IMR-90 (cell line): ENCODE results near the gene ZNF512B. TPM values are rescaled to one million over a fixed set of nuclear protein-coding genes. Genes with fewer than 3 reads are reported as not detected.

ENCODE experiments used
- ATAC-seq: fragments of 200-7000 bp; cut with Tn5 transposase; 2 replicates; pipeline ENCODE4 v1.9.1; 2020; ENCODE audit warnings: low read depth, mild to moderate bottlenecking, moderate library complexity
- BruUV-seq: library from RNA; stranded (reverse); fragments of 400-500 nt; replicated peaks from 2 replicates; lab custom pipeline; 2021; lab: Mats Ljungman, UMichigan
- CTCF ChIA-PET: fragments of 300-600 bp; formaldehyde crosslinking; extraction: SDS; loops from one replicate; lab custom pipeline; 2021; ENCODE audit warnings: antibody characterized with exemption; lab: Yijun Ruan, JAX
- POLR2A ChIA-PET: fragments of 300-600 bp; sonication (Branson Sonifier 250); formaldehyde crosslinking; loops from one replicate; lab custom pipeline; 2022; ENCODE audit warnings: antibody characterized with exemption; ENCODE audit not compliant: unreplicated experiment; lab: Charles Lee
- DNase-seq: peaks from one replicate; pipeline ENCODE4 v3.0.0; 2013
- H2AFZ ChIP-seq: replicated peaks from 2 replicates; pipeline ENCODE3; 2013; ENCODE audit warnings: low read length, mild to moderate bottlenecking; ENCODE audit not compliant: poor library complexity
- H2AK5ac ChIP-seq: 2 replicates; pipeline ENCODE4 v1.6.1; 2013; ENCODE audit warnings: low read depth, low read length, inconsistent platforms
- H2AK9ac ChIP-seq: replicated peaks from 2 replicates; pipeline ENCODE3; 2013; ENCODE audit warnings: mild to moderate bottlenecking, low read depth, low read length, moderate library complexity; ENCODE audit not compliant: poor library complexity
- H2BK120ac ChIP-seq: 2 replicates; pipeline ENCODE4 v1.6.1; 2013; ENCODE audit warnings: low read depth, low read length, inconsistent platforms
- H2BK15ac ChIP-seq: 3 replicates; pipeline ENCODE4 v1.6.1; 2013; ENCODE audit warnings: low read depth, low read length, inconsistent platforms
- H2BK20ac ChIP-seq: 2 replicates; pipeline ENCODE4 v1.6.1; 2013; ENCODE audit warnings: low read depth, mild to moderate bottlenecking, inconsistent platforms, low read length, moderate library complexity
- H2BK5ac ChIP-seq: 2 replicates; pipeline ENCODE4 v1.6.1; 2013; ENCODE audit warnings: mild to moderate bottlenecking, low read depth, low read length, inconsistent platforms; ENCODE audit not compliant: poor library complexity, severe bottlenecking
- H3K14ac ChIP-seq: replicated peaks from 2 replicates; pipeline ENCODE4 v1.6.1; 2013; ENCODE audit warnings: low read depth, low read length, inconsistent platforms
- H3K18ac ChIP-seq: 2 replicates; pipeline ENCODE4 v1.6.1; 2013; ENCODE audit warnings: low read depth, low read length, control low read depth
- H3K23ac ChIP-seq: 2 replicates; pipeline ENCODE4 v1.6.1; 2013; ENCODE audit warnings: low read depth, low read length, inconsistent platforms
- H3K27ac ChIP-seq: 2 replicates; pipeline ENCODE4 v1.5.1; 2013; ENCODE audit warnings: mild to moderate bottlenecking, control low read depth, low read length; ENCODE audit not compliant: insufficient read depth
- H3K27me3 ChIP-seq: 2 replicates; pipeline ENCODE4 v1.6.1; 2013; ENCODE audit warnings: low read length; ENCODE audit not compliant: control insufficient read depth, insufficient read depth
- H3K36me3 ChIP-seq: 2 replicates; pipeline ENCODE4 v1.6.1; 2013; ENCODE audit warnings: low read length, mixed read lengths; ENCODE audit not compliant: control insufficient read depth, insufficient read depth
- H3K4ac ChIP-seq: 2 replicates; pipeline ENCODE4 v1.6.1; 2013; ENCODE audit warnings: low read depth, low read length, inconsistent platforms
- H3K4me1 ChIP-seq: 2 replicates; pipeline ENCODE4 v1.6.1; 2013; ENCODE audit warnings: low read length, mixed read lengths; ENCODE audit not compliant: control insufficient read depth, insufficient read depth
- H3K4me2 ChIP-seq: 2 replicates; pipeline ENCODE4 v1.6.1; 2013; ENCODE audit warnings: low read depth, mild to moderate bottlenecking, control low read depth, low read length, moderate library complexity
- H3K4me3 ChIP-seq: 2 replicates; pipeline ENCODE4 v1.5.1; 2013; ENCODE audit warnings: low read depth, mild to moderate bottlenecking, control low read depth, low read length, moderate library complexity; ENCODE audit not compliant: insufficient read depth
- H3K56ac ChIP-seq: 2 replicates; pipeline ENCODE4 v1.6.1; 2013; ENCODE audit warnings: low read length, inconsistent platforms; ENCODE audit not compliant: insufficient read depth; ENCODE audit errors: extremely low read depth
- H3K79me1 ChIP-seq, 2 experiments: 2 replicates each; pipeline ENCODE4 v1.6.1; 2013; ENCODE audit warnings: low read length in 2 of 2, inconsistent platforms in 1 of 2, low read depth in 1 of 2
- H3K9ac ChIP-seq: 2 replicates; pipeline ENCODE4 v1.6.1; 2013; ENCODE audit warnings: low read depth, low read length, control low read depth
- H3K9me1 ChIP-seq: 2 replicates; pipeline ENCODE4 v1.6.1; 2013; ENCODE audit warnings: low read length, inconsistent platforms; ENCODE audit not compliant: insufficient read depth
- H3K9me3 ChIP-seq: 2 replicates; pipeline ENCODE4 v1.6.1; 2013; ENCODE audit warnings: low read length; ENCODE audit not compliant: control insufficient read depth, insufficient read depth
- H4K20me1 ChIP-seq: 2 replicates; pipeline ENCODE4 v1.6.1; 2013; ENCODE audit warnings: low read length, inconsistent platforms; ENCODE audit not compliant: insufficient read depth
- H4K5ac ChIP-seq: 2 replicates; pipeline ENCODE4 v1.6.1; 2013; ENCODE audit warnings: mild to moderate bottlenecking, low read depth, low read length, control low read depth
- H4K8ac ChIP-seq, 2 experiments: 2 replicates each; pipeline ENCODE4 v1.6.1; 2013; ENCODE audit warnings: low read depth in 2 of 2, low read length in 2 of 2, control low read depth in 1 of 2, inconsistent platforms in 1 of 2
- H4K91ac ChIP-seq: 2 replicates; pipeline ENCODE4 v1.6.1; 2013; ENCODE audit warnings: low read depth, low read length, inconsistent platforms; ENCODE audit not compliant: insufficient read depth
- MXI1 ChIP-seq: IDR thresholded peaks from 2 replicates; pipeline ENCODE4 v1.6.1; 2012; ENCODE audit warnings: low read depth, mild to moderate bottlenecking, low read length, moderate library complexity, borderline replicate concordance
- POLR2A ChIP-seq: IDR thresholded peaks from 2 replicates; pipeline ENCODE4 v1.6.1; 2012; ENCODE audit warnings: mild to moderate bottlenecking, low read depth, low read length
- USF2 ChIP-seq: fragments of 150-350 bp; IDR thresholded peaks from 2 replicates; pipeline ENCODE4 v1.6.1; 2017; ENCODE audit warnings: mild to moderate bottlenecking, antibody characterized with exemption, low read length, low read depth
- WGBS, 2 experiments: methylation state at CpG; one replicate each; pipeline versions ENCODE4 v1.1.5 to v1.1.7; 2013; ENCODE audit warnings: missing lambda C conversion rate in 2 of 2; ENCODE audit not compliant: insufficient read length in 1 of 2; ENCODE audit errors: extremely low coverage in 2 of 2; 5-methylcytosine and 5-hydroxymethylcytosine counted together
- dilution Hi-C: fragments of 300-500 bp; cut with HindIII; formaldehyde crosslinking; loops from one replicate; pipeline ENCODE4 v1.14.3; 2018; ENCODE audit warnings: low sequenced_read_pairs; ENCODE audit not compliant: unreplicated experiment
- in situ Hi-C: fragments of 300-500 bp; cut with MboI; formaldehyde crosslinking; loops from 3 replicates; pipeline ENCODE4 v1.14.3; 2019; ENCODE audit warnings: low sequenced_read_pairs, inconsistent platforms, mixed read lengths
- intact Hi-C: fragments of 100-400 bp; cut with micrococcal nuclease; formaldehyde crosslinking; loops from 2 replicates; pipeline ENCODE4 v1.10.0; 2022
- polyA plus RNA-seq, 3 experiments: library from polyadenylated mRNA; depleted of rRNA; stranded (reverse); fragments of >200 nt; gene quantifications; 2 replicates each; pipeline ENCODE4 v1.2.3, GENCODE V29; 2012; ENCODE audit warnings: low replicate concordance in 1 of 3
- total RNA-seq: library from RNA; depleted of rRNA; stranded (reverse); fragments of >200 nt; gene quantifications from 2 replicates; pipeline ENCODE4 v1.2.3, GENCODE V29; 2012

ZNF512B gene
- total and polyA plus RNA-seq, 2 of the 4 experiments (the other 2 are of a cell fraction), result 6.5 to 15.6 TPM

GRCh38 chr20:63978319-63979228 lies 8.8 kb upstream of the ZNF512B start:
- Histone ChIP-seq H3K4me1 (peaks cover 39% of the 10 kb centered on the region), H3K27me3 (no peaks in the 10 kb centered on the region), H4K20me1 (0 out of 2 replicates have a peak, but pooled peaks cover 6% of the 10 kb centered on the region), H3K18ac (no peak overlapping the region), H3K4me3 (peak overlapping the region; percentile 30), H3K4ac (peak overlapping the region; percentile 7; the same call in 1 of the 2 replicates), H2AK9ac (peak overlapping the region; percentile 84), H3K23ac (peak overlapping the region; percentile 17; the same call in 1 of the 2 replicates), H3K9me3 (no peaks in the 10 kb centered on the region), H3K79me1 (peaks cover 17 to 29% of the 10 kb centered on the region in 2 experiments), H3K36me3 (peaks cover 3% of the 10 kb centered on the region), H2AK5ac (peak overlapping the region; percentile 29; the same call in 1 of the 2 replicates), H3K4me2 (peak overlapping the region; percentile 70), H2AFZ (peak overlapping the region; percentile 100), H2BK120ac (peak overlapping the region; percentile 2; the same call in 1 of the 2 replicates), H2BK15ac (no peak overlapping the region), H4K5ac (peak overlapping the region; percentile 33; the same call in 1 of the 2 replicates), H3K9ac (no peak overlapping the region), H3K9me1 (peaks cover 22% of the 10 kb centered on the region), H4K91ac (no peak overlapping the region), H3K14ac (no peak overlapping the region), H4K8ac (peak overlapping the region; percentile 43 to 76; a peak in 3 of 4 replicates), H3K56ac (no peak overlapping the region), H3K27ac (no peak overlapping the region; the same call in 1 of the 2 replicates), H2BK5ac (peak overlapping the region; percentile 4), H2BK20ac (no peak overlapping the region; the same call in 1 of the 2 replicates)
- in situ Hi-C loops (loop anchor here (10.0 kb wide), 1 partner anchor 444 kb away; the partner anchor contains the start of gene PTK6), intact Hi-C loops (no loop called here), dilution Hi-C loops (no loop called here)
- peak; percentile 43 for DNase-seq
- BruUV-seq, result no TSS peak
- ChIA-PET CTCF (no interaction called here), POLR2A (no interaction called here)
- WGBS, 2 experiments, result 3% methylated on average over 16 of the region's 52 CpGs; no CpG with 5 or more reads in 1 of the 2 experiments
- TF ChIP-seq MXI1 (no peak), POLR2A (no peak), USF2 (no peak)
- ATAC-seq, result 0 out of 2 replicates have a peak, but pooled peaks have one; percentile 2
